HG03060 (cell line): ENCODE data around the gene TICAM2.

ENCODE experiments used
- ATAC-seq: cut with Tn5 transposase; IDR thresholded peaks from one replicate; pipeline ENCODE4 v1.9.1; 2021; ENCODE audit warnings: low read depth, moderate number of reproducible peaks; ENCODE audit not compliant: unreplicated experiment

The TICAM2 gene

GRCh38 chr5:115541611-115542010 lies 60.7 kb downstream of the TICAM2 start:
- no peak for ATAC-seq

- no peak for ATAC-seq
Measured at GRCh38 chr5:115535479-115536035, 66.7 kb downstream of the TICAM2 start.

GRCh38 chr5:115532517-115532916 lies 69.8 kb downstream of the TICAM2 start:
- ATAC-seq: no peak

- ATAC-seq: no peak
Measured at GRCh38 chr5:115531787-115532367, 70.4 kb downstream of the TICAM2 start.

GRCh38 chr5:115531380-115531779 lies 70.9 kb downstream of the TICAM2 start:
- no peak for ATAC-seq

GRCh38 chr5:115530426-115530825 lies 71.9 kb downstream of the TICAM2 start:
- ATAC-seq: no peak
